H9 (cell line): ENCODE results near the gene ATP1A3. TPM values are rescaled to one million over a fixed set of nuclear protein-coding genes. Genes with fewer than 3 reads are reported as not detected.

ENCODE experiments used
- DNase-seq: peaks from one replicate; pipeline ENCODE4 v3.0.0-alpha.2; 2017
- H2AFZ ChIP-seq: one replicate; pipeline ENCODE4 v1.6.1; 2013; ENCODE audit warnings: mild to moderate bottlenecking, low read length, control low read depth, moderate library complexity
- H2AK5ac ChIP-seq: 2 replicates; pipeline ENCODE4 v1.6.1; 2013; ENCODE audit warnings: low read length, control low read depth, mixed read lengths; ENCODE audit not compliant: insufficient read length
- H2BK120ac ChIP-seq: one replicate; pipeline ENCODE4 v1.6.1; 2013; ENCODE audit warnings: low read depth, mild to moderate bottlenecking, low read length, control low read depth, inconsistent platforms; ENCODE audit not compliant: poor library complexity, severe bottlenecking
- H2BK12ac ChIP-seq: 2 replicates; pipeline ENCODE4 v1.6.1; 2013; ENCODE audit warnings: low read length, control low read depth, mixed read lengths, low read depth; ENCODE audit not compliant: insufficient read length
- H2BK15ac ChIP-seq: 2 replicates; pipeline ENCODE4 v1.6.1; 2013; ENCODE audit warnings: low read depth, low read length, control low read depth
- H2BK20ac ChIP-seq: one replicate; pipeline ENCODE4 v1.6.1; 2013; ENCODE audit warnings: low read depth, mild to moderate bottlenecking, low read length, control low read depth, inconsistent platforms; ENCODE audit not compliant: poor library complexity, severe bottlenecking
- H2BK5ac ChIP-seq: 2 replicates; pipeline ENCODE4 v1.6.1; 2013; ENCODE audit warnings: low read length, control low read depth, mixed read lengths; ENCODE audit not compliant: insufficient read length
- H3K14ac ChIP-seq: 2 replicates; pipeline ENCODE4 v1.6.1; 2013; ENCODE audit warnings: low read length, control low read depth; ENCODE audit not compliant: insufficient read depth
- H3K18ac ChIP-seq: 2 replicates; pipeline ENCODE4 v1.6.1; 2013; ENCODE audit warnings: low read depth, mild to moderate bottlenecking, mixed read lengths, low read length, control low read depth; ENCODE audit not compliant: insufficient read length
- H3K23ac ChIP-seq: 2 replicates; pipeline ENCODE4 v1.6.1; 2013; ENCODE audit warnings: low read length, control low read depth, mixed read lengths, low read depth; ENCODE audit not compliant: insufficient read length
- H3K23me2 ChIP-seq: 2 replicates; pipeline ENCODE4 v1.6.1; 2013; ENCODE audit warnings: low read depth, mild to moderate bottlenecking, mixed read lengths, low read length, control low read depth; ENCODE audit not compliant: insufficient read length, poor library complexity, severe bottlenecking
- H3K27ac ChIP-seq: 2 replicates; pipeline ENCODE4 v1.5.1; 2013; ENCODE audit warnings: low read length, control low read depth, mixed read lengths, low read depth; ENCODE audit not compliant: insufficient read length
- H3K27me3 ChIP-seq: 2 replicates; pipeline ENCODE4 v1.6.1; 2013; ENCODE audit warnings: low read length, control low read depth, inconsistent platforms; ENCODE audit not compliant: insufficient read depth
- H3K4ac ChIP-seq: 2 replicates; pipeline ENCODE4 v1.6.1; 2013; ENCODE audit warnings: low read depth, mild to moderate bottlenecking, control low read depth, inconsistent platforms, low read length, moderate library complexity
- H3K4me1 ChIP-seq: 2 replicates; pipeline ENCODE4 v1.6.1; 2013; ENCODE audit warnings: low read length, control low read depth, inconsistent platforms; ENCODE audit not compliant: insufficient read depth
- H3K4me2 ChIP-seq: 2 replicates; pipeline ENCODE4 v1.6.1; 2013; ENCODE audit warnings: low read length, control low read depth, mixed read lengths; ENCODE audit not compliant: insufficient read length, insufficient read depth
- H3K56ac ChIP-seq: 2 replicates; pipeline ENCODE4 v1.6.1; 2013; ENCODE audit warnings: low read depth, mild to moderate bottlenecking, mixed read lengths, low read length, control low read depth; ENCODE audit not compliant: insufficient read length
- H3K79me1 ChIP-seq: 2 replicates; pipeline ENCODE4 v1.6.1; 2013; ENCODE audit warnings: low read depth, mild to moderate bottlenecking, moderate library complexity, low read length, control low read depth, inconsistent platforms; ENCODE audit not compliant: insufficient read depth, poor library complexity, severe bottlenecking
- H3K79me2 ChIP-seq: 2 replicates; pipeline ENCODE4 v1.6.1; 2013; ENCODE audit warnings: low read length, control low read depth, inconsistent platforms; ENCODE audit not compliant: insufficient read depth
- H3K9ac ChIP-seq: 2 replicates; pipeline ENCODE4 v1.6.1; 2013; ENCODE audit warnings: low read length, control low read depth, mixed read lengths; ENCODE audit not compliant: insufficient read length; ENCODE audit errors: extremely low read depth
- H3K9me3 ChIP-seq: one replicate; pipeline ENCODE4 v1.6.1; 2013; ENCODE audit warnings: low read depth, low read length, inconsistent platforms; ENCODE audit not compliant: control insufficient read depth
- H3T11ph ChIP-seq: one replicate; pipeline ENCODE4 v1.6.1; 2013; ENCODE audit warnings: mild to moderate bottlenecking, low read length, control low read depth, inconsistent platforms
- H4K20me1 ChIP-seq: one replicate; pipeline ENCODE4 v1.6.1; 2013; ENCODE audit not compliant: control insufficient read depth, insufficient read length, insufficient read depth
- H4K5ac ChIP-seq: 2 replicates; pipeline ENCODE4 v1.6.1; 2013; ENCODE audit warnings: low read depth, mild to moderate bottlenecking, mixed read lengths, low read length, control low read depth; ENCODE audit not compliant: insufficient read length
- H4K8ac ChIP-seq: replicated peaks from 2 replicates; pipeline ENCODE4 v1.6.1; 2013; ENCODE audit warnings: low read length, control low read depth, mixed read lengths, low read depth; ENCODE audit not compliant: insufficient read length
- H4K91ac ChIP-seq: 2 replicates; pipeline ENCODE4 v1.6.1; 2013; ENCODE audit warnings: low read depth, mild to moderate bottlenecking, moderate library complexity, mixed read lengths, low read length, control low read depth; ENCODE audit not compliant: insufficient read length
- H3K27ac Mint-ChIP-seq, 3 experiments: 2 replicates in 2 of 3; 3 replicates in 1 of 3; pipeline ENCODE4 v1.8.0; 2020 to 2021; ENCODE audit warnings: mixed read lengths in 3 of 3, mild to moderate bottlenecking in 1 of 3, moderate library complexity in 1 of 3
- H3K27me3 Mint-ChIP-seq: 2 replicates; pipeline ENCODE4 v1.8.0; 2021; ENCODE audit warnings: low read depth, mild to moderate bottlenecking, moderate library complexity, mixed read lengths
- H3K36me3 Mint-ChIP-seq, 3 experiments: 2 replicates in 2 of 3; 3 replicates in 1 of 3; pipeline ENCODE4 v1.8.0; 2020 to 2021; ENCODE audit warnings: low read depth in 3 of 3, mixed read lengths in 3 of 3; ENCODE audit not compliant: insufficient read depth in 1 of 3
- H3K4me1 Mint-ChIP-seq, 2 experiments: 2 replicates each; pipeline ENCODE4 v1.8.0; 2020; ENCODE audit warnings: mixed read lengths in 2 of 2
- H3K4me3 Mint-ChIP-seq, 2 experiments: 2 replicates in 1 of 2; 3 replicates in 1 of 2; pipeline ENCODE4 v1.8.0; 2020 to 2021; ENCODE audit warnings: mild to moderate bottlenecking in 2 of 2, mixed read lengths in 2 of 2, moderate library complexity in 1 of 2
- H3K9me3 Mint-ChIP-seq, 2 experiments: 2 replicates in 1 of 2; 3 replicates in 1 of 2; pipeline ENCODE4 v1.8.0; 2020; ENCODE audit warnings: mild to moderate bottlenecking in 2 of 2, mixed read lengths in 2 of 2, moderate library complexity in 1 of 2
- WGBS: extraction: QIAGEN DNeasy Blood & Tissue Kit; methylation state at CpG from one replicate; pipeline ENCODE4 v1.1.7; 2013; ENCODE audit warnings: missing lambda C conversion rate, low lambda C conversion rate, mixed read lengths; ENCODE audit not compliant: insufficient read length; ENCODE audit errors: extremely low coverage; 5-methylcytosine and 5-hydroxymethylcytosine counted together
- total RNA-seq: library from RNA; stranded (reverse); gene quantifications from 2 replicates; pipeline ENCODE4 v1.2.1, GENCODE V29; 2021
- TF ChIP-seq, protein P1 (sequence below): fragments of 200-600 bp; sonication (generic); conservative IDR thresholded peaks from 3 replicates; pipeline ENCODE4 v1.8.0; 2021; ENCODE audit warnings: antibody characterized with exemption, mild to moderate bottlenecking

ATP1A3 gene
- total RNA-seq, 1 experiment from 2014 or later: 11.6 TPM

- no peaks in the 10 kb centered on the region for H3K79me2 ChIP-seq
- H2BK12ac ChIP-seq: no peak overlapping the region
- TF ChIP-seq, protein P1, sequence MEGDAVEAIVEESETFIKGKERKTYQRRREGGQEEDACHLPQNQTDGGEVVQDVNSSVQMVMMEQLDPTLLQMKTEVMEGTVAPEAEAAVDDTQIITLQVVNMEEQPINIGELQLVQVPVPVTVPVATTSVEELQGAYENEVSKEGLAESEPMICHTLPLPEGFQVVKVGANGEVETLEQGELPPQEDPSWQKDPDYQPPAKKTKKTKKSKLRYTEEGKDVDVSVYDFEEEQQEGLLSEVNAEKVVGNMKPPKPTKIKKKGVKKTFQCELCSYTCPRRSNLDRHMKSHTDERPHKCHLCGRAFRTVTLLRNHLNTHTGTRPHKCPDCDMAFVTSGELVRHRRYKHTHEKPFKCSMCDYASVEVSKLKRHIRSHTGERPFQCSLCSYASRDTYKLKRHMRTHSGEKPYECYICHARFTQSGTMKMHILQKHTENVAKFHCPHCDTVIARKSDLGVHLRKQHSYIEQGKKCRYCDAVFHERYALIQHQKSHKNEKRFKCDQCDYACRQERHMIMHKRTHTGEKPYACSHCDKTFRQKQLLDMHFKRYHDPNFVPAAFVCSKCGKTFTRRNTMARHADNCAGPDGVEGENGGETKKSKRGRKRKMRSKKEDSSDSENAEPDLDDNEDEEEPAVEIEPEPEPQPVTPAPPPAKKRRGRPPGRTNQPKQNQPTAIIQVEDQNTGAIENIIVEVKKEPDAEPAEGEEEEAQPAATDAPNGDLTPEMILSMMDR: no peak
- H2BK5ac ChIP-seq: no peak overlapping the region
- no CpG with 5 or more reads among the region's 22 CpGs for WGBS
- H3K4ac ChIP-seq: no peak overlapping the region
- no peak overlapping the region for H2BK15ac ChIP-seq
- DNase-seq: no peak
- no peaks in the 10 kb centered on the region for H3K79me1 ChIP-seq
- no peaks in the 10 kb centered on the region for H4K20me1 ChIP-seq
- Mint-ChIP-seq H3K36me3 (peaks cover 25 to 46% (median 41%) of the 10 kb centered on the region in 3 experiments), H3K27me3 (peaks cover 23% of the 10 kb centered on the region), H3K4me3 (no peak overlapping the region), H3K4me1 (peaks cover 11 to 12% of the 10 kb centered on the region in 2 experiments), H3K27ac (0 out of 7 replicates have a peak overlapping the region, but pooled peaks of 1 of the 3 experiments have one; percentile 31), H3K9me3 (no peaks in the 10 kb centered on the region; a peak in 1 of 5 replicates)
- no peak overlapping the region for H3K27ac ChIP-seq
- no peak overlapping the region for H4K5ac ChIP-seq
- no peak overlapping the region for H3K9ac ChIP-seq
- H3K9me3 ChIP-seq: no peaks in the 10 kb centered on the region
- H2BK120ac ChIP-seq: no peak overlapping the region
- H4K8ac ChIP-seq: no peak overlapping the region
- peaks cover 5% of the 10 kb centered on the region for H3K27me3 ChIP-seq
- no peak overlapping the region for H3K23ac ChIP-seq
- no peak overlapping the region for H4K91ac ChIP-seq
- H3K4me1 ChIP-seq: peaks cover 5% of the 10 kb centered on the region; the same call in 1 of the 2 replicates
- no peak overlapping the region for H2AFZ ChIP-seq
- H2BK20ac ChIP-seq: no peak overlapping the region
- H3K56ac ChIP-seq: no peak overlapping the region
- H2AK5ac ChIP-seq: no peak overlapping the region
- no peak overlapping the region for H3K14ac ChIP-seq
- no peak overlapping the region for H3T11ph ChIP-seq
- H3K4me2 ChIP-seq: no peak overlapping the region
- no peak overlapping the region for H3K18ac ChIP-seq
- no peaks in the 10 kb centered on the region for H3K23me2 ChIP-seq
These were observed 11.5 kb upstream of the ATP1A3 start for GRCh38 chr19:42005504-42005903.
